Measurements from ENCODE around the gene MAIP1. TPM values are rescaled to one million over a fixed set of nuclear protein-coding genes. Genes with fewer than 3 reads are reported as not detected.

The MAIP1 gene
- total RNA-seq, 1 experiment from 2014 or later: 23.5 TPM

- BruUV-seq (replicated peaks): no TSS peak
- no peak overlapping the region for H3K4me3 ChIP-seq
Observed at GRCh38 chr2:200005675-200006074, 50.3 kb downstream of the MAIP1 start.

GRCh38 chr2:200007306-200007705 is 51.9 kb downstream of the MAIP1 start:
- DNase-seq: no peak
- H3K9me3 ChIP-seq (ENCODE audit: insufficient read depth, low read depth): no peaks in the 10 kb centered on the region
- no peaks in the 10 kb centered on the region for H3F3A ChIP-seq (ENCODE audit: insufficient read depth, low read depth)
- no peaks in the 10 kb centered on the region for H4K20me1 ChIP-seq (ENCODE audit: insufficient read depth)
- intact Hi-C loops (cut with micrococcal nuclease; ENCODE audit: unreplicated experiment): no loop called here
- peaks cover 11% of the 10 kb centered on the region for H3K4me1 ChIP-seq (replicated peaks; ENCODE audit: insufficient read depth)
- H3K4me2 ChIP-seq: no peak overlapping the region
- H3K79me2 ChIP-seq (ENCODE audit: low read depth): no peaks in the 10 kb centered on the region
- POLR2A ChIA-PET (ENCODE audit: unreplicated experiment): no interaction called here
- CTCF ChIA-PET: no interaction called here
- no TSS peak for BruUV-seq (replicated peaks)
- no peaks in the 10 kb centered on the region for H3K27me3 ChIP-seq (ENCODE audit: insufficient read depth, low read depth)
- no peak overlapping the region for H3K27ac ChIP-seq
- H2AFZ ChIP-seq: no peak overlapping the region
- no peak for TF ChIP-seq CTCF (conservative IDR thresholded peaks at IDR 0.05)
- no peak for TF ChIP-seq EZH2 (IDR thresholded peaks at IDR 0.05; ENCODE audit: low read depth)
- H3K4me3 ChIP-seq: no peak overlapping the region
- no peaks in the 10 kb centered on the region for H3K36me3 ChIP-seq (ENCODE audit: low read depth)
- H3K9me2 ChIP-seq (ENCODE audit: insufficient read depth): no peaks in the 10 kb centered on the region

More at GRCh38 chr2:200005675-200006074, 50.3 kb downstream of the MAIP1 start:
- Histone ChIP-seq H2AFZ (no peak overlapping the region), H3F3A (ENCODE audit: insufficient read depth, low read depth) (no peaks in the 10 kb centered on the region), H3K36me3 (ENCODE audit: low read depth) (no peaks in the 10 kb centered on the region), H3K4me2 (no peak overlapping the region), H3K27me3 (ENCODE audit: insufficient read depth, low read depth) (no peaks in the 10 kb centered on the region), H3K27ac (no peak overlapping the region), H3K4me1 (replicated peaks; ENCODE audit: insufficient read depth) (peaks cover 11% of the 10 kb centered on the region), H4K20me1 (ENCODE audit: insufficient read depth) (no peaks in the 10 kb centered on the region), H3K79me2 (ENCODE audit: low read depth) (no peaks in the 10 kb centered on the region), H3K9me3 (ENCODE audit: insufficient read depth, low read depth) (no peaks in the 10 kb centered on the region), H3K9me2 (ENCODE audit: insufficient read depth) (no peaks in the 10 kb centered on the region)
- TF ChIP-seq EZH2 (IDR thresholded peaks at IDR 0.05; ENCODE audit: low read depth) (no peak), CTCF (conservative IDR thresholded peaks at IDR 0.05) (no peak)
- intact Hi-C loops (cut with micrococcal nuclease; ENCODE audit: unreplicated experiment): no loop called here
- DNase-seq: no peak
- CTCF ChIA-PET: no interaction called here
- POLR2A ChIA-PET (ENCODE audit: unreplicated experiment): no interaction called here

- no TSS peak for BruUV-seq (replicated peaks)
- Histone ChIP-seq H3K36me3 (ENCODE audit: low read depth) (no peaks in the 10 kb centered on the region), H2AFZ (no peak overlapping the region), H3K4me3 (no peak overlapping the region), H3K79me2 (ENCODE audit: low read depth) (no peaks in the 10 kb centered on the region), H3K9me3 (ENCODE audit: insufficient read depth, low read depth) (no peaks in the 10 kb centered on the region), H3K27me3 (ENCODE audit: insufficient read depth, low read depth) (no peaks in the 10 kb centered on the region), H3K9me2 (ENCODE audit: insufficient read depth) (no peaks in the 10 kb centered on the region), H3K27ac (no peak overlapping the region), H3K4me2 (no peak overlapping the region), H3F3A (ENCODE audit: insufficient read depth, low read depth) (no peaks in the 10 kb centered on the region), H3K4me1 (replicated peaks; ENCODE audit: insufficient read depth) (no peaks in the 10 kb centered on the region), H4K20me1 (ENCODE audit: insufficient read depth) (no peaks in the 10 kb centered on the region)
- ChIA-PET CTCF (no interaction called here), POLR2A (ENCODE audit: unreplicated experiment) (no interaction called here)
- no peak for DNase-seq
- TF ChIP-seq EZH2 (IDR thresholded peaks at IDR 0.05; ENCODE audit: low read depth) (no peak), CTCF (conservative IDR thresholded peaks at IDR 0.05) (no peak)
- intact Hi-C loops (cut with micrococcal nuclease; ENCODE audit: unreplicated experiment): no loop called here
Observed at GRCh38 chr2:200012401-200012800, 57.0 kb downstream of the MAIP1 start.

Other genes starting within 250 kb of the MAIP1 start
- 2.7 and 5.2 TPM in 2 replicates for gene FTCDNL1, start 104.4 kb upstream of the MAIP1 start, total RNA-seq (2021)
- 14.1 TPM in 2 replicates for gene C2orf69, start 44.3 kb upstream of the MAIP1 start, total RNA-seq (2021)
- 6.4 and 7.2 TPM in 2 replicates for gene TYW5, start 91 bp upstream of the MAIP1 start, total RNA-seq (2021)

Measured in PC-9 (cell line).